RCC 7860 (cell line): ENCODE results near the gene INHBB.

Source experiments
- DNase-seq: peaks from one replicate; pipeline ENCODE4 v3.0.0-alpha.2; 2015; ENCODE audit warnings: low spot score
- FAIRE-seq: peaks from 2 replicates; lab custom pipeline; 2012; peaks lifted over from hg19 to GRCh38; lab: Jason Lieb, UNC

The INHBB gene

GRCh38 chr2:120336749-120337148, 9.2 kb upstream of the INHBB start:
- FAIRE-seq (no peak), DNase-seq (no peak)

DNA sequence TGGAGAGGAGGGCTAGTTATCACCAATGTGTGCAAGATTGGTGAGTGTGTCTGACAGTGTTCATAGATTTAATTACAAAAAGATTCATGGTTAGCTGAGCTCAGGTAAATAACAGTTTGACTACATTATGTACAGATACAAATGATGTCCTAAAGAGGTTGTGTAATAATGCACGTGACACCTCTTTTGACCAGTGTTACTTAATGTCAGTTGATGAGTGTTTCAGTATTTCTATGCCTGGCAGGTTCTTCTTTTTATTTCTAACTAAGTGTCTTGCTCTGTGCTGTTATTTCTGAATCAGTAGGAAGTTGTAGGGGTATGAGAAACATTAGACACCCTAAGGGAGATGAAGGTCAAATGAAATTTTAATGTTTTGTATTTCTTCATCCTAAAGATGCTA, 7.9 kb upstream of the INHBB start:
- FAIRE-seq (no peak), DNase-seq (no peak)

- FAIRE-seq (no peak), DNase-seq (no peak)
Observed at GRCh38 chr2:120341977-120342376, 4.0 kb upstream of the INHBB start.

- DNase-seq (no peak), FAIRE-seq (no peak)
Observed at GRCh38 chr2:120342446-120342845, 3.5 kb upstream of the INHBB start.

DNA sequence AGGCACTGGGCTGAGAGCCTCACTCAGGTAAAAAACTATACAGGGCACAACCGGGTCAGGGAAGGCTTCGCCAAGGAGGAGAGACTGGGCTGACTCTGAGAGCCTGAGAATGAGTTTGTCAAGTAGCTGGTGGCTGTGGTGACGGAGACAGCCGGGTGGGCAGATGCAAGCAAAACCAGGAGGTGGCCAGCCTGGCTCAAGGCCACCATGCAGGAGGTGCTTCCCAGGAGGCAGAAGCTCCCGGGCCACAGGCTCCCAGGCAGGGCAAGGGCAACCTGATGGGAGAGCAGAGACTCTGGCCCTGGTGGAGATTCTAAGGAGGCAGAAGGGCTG, 2.9 kb upstream of the INHBB start:
- FAIRE-seq (no peak), DNase-seq (peak; percentile 6)

- FAIRE-seq (no peak), DNase-seq (peak; percentile 66)
Observed at GRCh38 chr2:120343433-120344105, 2.4 kb upstream of the INHBB start.

DNA sequence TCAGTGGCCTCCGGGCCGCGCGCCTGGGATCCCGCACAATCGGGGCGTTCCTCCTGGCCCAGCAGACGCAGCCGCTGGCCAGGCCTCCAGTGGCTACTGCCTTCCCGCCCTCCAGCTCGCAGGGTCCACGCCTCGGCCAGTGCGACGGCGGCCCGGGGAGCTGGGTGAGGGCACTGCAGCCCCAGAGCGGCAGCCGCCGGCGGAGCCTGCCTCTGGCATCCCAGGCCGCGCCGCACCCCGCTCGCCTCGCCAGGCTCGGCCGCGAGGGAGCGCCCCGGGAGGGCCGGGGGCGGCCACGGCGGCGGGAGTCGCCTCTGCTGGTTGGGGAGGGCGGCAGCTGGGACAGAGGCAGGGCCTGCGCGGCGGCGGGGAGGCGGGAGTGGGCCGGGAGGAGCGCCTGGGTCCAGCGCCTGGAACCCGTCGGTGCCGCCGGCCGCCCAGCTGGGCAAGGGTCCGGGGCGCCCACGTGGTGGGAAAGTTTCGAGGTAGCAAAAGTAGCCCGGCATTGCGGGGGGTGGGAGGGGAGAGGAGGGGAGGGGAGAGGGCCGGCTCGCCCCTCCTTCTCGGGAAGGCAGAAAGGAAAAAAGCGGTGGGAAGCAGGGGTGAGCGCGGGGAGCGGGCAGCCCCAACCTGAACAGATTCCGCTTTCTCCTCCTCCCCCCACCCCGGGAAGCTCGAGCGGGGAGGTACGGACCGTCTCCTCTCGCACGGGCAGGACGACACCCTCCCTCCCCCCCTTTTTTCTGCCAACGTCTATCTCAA, 1.5 kb upstream of the INHBB start:
- peak; percentile 45 for DNase-seq
- no peak for FAIRE-seq

DNA sequence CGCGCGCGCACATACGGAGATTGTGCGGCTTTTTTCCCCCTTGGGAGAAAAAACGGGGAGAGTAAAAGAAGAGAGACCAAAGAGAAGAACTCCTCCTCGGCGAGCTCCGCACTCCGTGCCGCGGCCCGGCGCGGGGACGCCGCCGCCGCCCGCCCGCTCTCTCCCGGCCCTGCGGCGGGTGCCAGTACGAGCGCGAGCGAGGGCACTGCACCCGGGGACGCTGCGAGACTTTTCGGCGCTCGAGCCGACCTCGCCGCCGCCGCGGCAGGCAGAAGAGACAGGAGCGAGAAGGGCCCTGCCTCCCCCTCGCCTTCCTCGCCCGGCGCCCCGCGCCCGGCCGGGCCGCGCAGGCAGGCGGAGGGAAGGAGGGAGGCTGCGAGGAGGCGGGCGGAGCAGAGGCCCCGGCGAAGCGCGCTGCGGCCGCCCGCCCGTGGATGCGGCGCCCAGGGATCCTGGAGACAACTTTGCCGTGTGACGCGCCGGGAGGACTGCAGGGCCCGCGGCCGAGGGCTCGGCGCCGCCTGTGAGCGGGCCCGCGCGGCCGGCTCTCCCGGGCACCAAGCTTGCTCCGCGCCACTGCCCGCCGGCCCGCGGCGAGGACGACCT, 857 bp upstream of the INHBB start:
- FAIRE-seq (no peak), DNase-seq (no peak)

- FAIRE-seq (no peak), DNase-seq (no peak)
Observed at GRCh38 chr2:120345608-120346007, 328 bp upstream of the INHBB start.

DNA sequence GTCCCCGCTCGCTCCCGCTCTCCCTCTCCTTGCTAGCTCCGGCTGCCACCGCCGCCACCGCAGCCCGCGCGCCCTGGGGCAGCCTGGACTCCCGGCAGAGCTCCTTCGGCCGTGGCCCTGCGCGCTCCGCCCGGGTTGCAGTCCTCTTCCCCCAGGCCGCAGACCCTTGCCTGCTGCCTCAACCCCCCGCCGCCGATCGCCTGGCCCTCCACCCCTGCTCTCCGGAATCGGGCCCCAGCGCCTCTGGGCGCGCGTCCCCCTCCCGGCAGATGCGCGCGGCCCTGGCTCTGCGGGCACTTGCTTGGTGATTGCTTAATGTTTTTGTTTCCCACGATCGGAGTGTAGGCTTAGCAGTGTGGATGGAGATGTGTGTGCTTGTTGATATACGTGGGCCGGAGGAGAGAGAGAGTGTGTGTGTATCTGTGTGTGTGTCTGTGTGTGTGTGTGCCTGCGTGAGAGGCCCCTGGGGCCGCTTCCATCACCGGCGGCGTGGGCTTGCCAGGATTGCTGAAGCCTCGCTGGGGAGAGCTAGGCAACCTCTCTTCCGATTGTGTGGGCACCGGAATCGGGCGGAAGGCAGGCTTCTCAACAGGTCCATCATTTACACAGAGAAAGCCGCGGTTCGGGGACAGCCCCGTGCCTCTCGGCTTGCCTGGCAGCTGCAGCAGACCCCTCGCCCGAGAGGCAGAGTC, 877 bp downstream of the INHBB start:
- FAIRE-seq (no peak), DNase-seq (no peak)

GRCh38 chr2:120347396-120348060, 1.6 kb downstream of the INHBB start:
- DNase-seq (no peak), FAIRE-seq (no peak)

DNA sequence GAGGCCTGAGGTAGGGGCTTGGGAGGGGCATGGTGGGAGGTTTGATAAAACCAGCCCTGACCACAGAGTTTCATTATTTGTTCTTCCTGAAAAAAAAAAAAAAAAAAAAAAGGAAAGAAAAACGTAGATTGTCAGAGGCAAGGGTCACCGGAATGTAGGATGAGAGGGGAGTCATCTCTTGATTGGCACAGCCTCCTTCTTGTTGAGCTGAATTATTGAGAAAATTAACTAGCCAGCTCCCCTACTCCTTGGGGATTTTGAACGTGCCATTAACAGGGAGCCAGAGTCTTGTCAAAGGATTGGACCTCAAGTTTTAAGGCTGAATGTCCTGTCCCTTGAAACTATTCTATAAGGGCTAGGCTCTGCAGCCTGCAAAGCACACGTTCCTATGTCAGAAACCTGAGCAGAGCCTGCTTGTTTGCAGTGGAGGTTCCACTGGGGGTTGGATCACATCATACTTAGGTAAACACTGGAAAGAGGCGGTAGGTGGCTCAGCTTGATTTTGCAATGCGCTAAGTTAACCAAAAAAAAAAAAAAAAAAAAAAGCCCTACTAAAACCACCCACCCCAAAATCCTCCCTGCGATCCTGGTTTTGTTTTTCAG, 2.3 kb downstream of the INHBB start:
- FAIRE-seq (no peak), DNase-seq (no peak)

DNA sequence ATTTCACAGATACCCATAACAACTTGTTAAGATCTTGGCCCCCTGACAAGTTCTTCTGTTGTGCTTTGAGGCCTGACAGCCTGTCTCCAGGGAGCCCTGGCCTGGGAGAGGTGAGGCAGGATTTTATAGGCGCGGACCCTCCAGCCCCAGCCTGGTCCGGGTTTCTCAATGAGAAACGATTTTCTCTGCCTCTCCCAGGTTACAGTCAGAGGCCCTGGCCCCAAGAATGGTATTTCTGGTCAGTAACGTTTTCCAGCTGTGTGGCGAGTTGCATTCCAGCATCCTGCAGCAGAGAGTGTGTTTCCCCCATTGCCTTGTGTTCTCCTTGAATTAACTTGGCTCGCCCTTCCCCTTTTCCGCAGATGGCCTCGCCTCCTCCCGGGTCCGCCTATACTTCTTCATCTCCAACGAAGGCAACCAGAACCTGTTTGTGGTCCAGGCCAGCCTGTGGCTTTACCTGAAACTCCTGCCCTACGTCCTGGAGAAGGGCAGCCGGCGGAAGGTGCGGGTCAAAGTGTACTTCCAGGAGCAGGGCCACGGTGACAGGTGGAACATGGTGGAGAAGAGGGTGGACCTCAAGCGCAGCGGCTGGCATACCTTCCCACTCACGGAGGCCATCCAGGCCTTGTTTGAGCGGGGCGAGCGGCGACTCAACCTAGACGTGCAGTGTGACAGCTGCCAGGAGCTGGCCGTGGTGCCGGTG, 3.0 kb downstream of the INHBB start:
- no peak for FAIRE-seq

GRCh38 chr2:120349440-120349921, 3.5 kb downstream of the INHBB start:
- no peak for FAIRE-seq
- DNase-seq: no peak

More for the DNA sequence above, 3.0 kb downstream of the INHBB start:
- DNase-seq: no peak

DNA sequence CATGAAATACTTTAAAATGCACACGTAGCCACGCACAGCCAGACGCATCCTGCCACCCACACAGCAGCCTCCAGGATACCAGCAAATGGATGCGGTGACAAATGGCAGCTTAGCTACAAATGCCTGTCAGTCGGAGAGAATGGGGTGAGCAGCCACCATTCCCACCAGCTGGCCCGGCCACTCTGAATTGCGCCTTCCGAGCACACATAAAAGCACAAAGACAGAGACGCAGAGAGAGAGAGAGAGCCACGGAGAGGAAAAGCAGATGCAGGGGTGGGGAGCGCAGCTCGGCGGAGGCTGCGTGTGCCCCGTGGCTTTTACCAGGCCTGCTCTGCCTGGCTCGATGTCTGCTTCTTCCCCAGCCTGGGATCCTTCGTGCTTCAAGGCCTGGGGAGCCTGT, 4.1 kb downstream of the INHBB start:
- no peak for DNase-seq
- FAIRE-seq: no peak

- no peak for DNase-seq
- no peak for FAIRE-seq
Observed at GRCh38 chr2:120350801-120351320, 4.9 kb downstream of the INHBB start.

DNA sequence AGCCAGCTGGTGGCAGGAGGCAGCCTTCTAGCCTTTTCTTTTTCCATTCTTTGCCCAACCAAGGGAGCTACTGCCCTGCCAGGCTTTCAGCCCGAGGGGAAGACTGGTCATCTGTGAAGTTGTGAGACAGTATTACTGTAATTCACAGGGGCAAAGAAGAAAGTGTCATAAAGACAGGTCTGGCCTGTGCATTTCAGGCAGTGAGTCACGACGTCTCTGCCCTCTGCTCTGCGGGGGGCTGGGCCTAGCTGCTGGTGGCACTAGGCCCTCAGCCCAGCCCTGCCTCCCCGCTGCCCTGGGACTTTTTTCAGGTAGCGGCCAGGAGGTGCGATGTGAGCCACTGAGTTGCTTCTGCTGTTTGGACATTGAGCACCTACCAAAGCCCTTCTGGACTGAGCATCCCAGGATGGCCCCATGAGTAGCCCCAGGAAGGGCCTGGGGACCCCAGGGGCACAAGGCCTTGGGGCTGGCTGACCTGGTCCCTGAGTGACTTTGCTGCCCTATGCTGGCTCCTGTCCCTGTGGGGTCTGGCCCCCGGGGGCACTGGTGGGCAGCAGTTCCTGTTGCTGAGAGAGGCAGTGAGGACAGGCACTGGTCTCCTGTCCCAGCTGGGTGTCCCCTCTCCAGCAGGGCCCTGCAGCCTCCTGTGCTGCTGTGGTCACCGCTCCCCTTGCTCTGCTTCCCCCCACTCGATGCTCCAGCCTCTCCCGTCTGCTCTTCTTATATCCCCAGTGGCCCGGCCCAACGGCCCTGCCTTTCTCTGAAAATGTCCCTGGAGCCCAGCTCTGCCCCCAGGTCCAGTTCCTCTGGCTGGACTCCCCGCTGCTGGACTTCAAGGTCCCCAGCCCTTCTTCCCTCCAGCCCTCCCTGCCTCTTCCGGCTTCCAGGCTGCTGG, 7.0 kb downstream of the INHBB start:
- FAIRE-seq (peak; percentile 83), DNase-seq (peak; percentile 91)

GRCh38 chr2:120353591-120353898, 7.6 kb downstream of the INHBB start:
- DNase-seq (no peak), FAIRE-seq (no peak)

- FAIRE-seq (no peak), DNase-seq (no peak)
Observed at GRCh38 chr2:120353931-120354330, 8.0 kb downstream of the INHBB start.
